Natural killer cell (primary cell): Measurements from ENCODE around the gene SIK3. TPM values are rescaled to one million over a fixed set of nuclear protein-coding genes. Genes with fewer than 3 reads are reported as not detected.

Experiments used
- ATAC-seq, 3 donors: fragments of 150-1000 bp in 2 of 3; fragments of 200-7000 bp in 1 of 3; cut with Tn5 transposase; 1 replicate in 1 of 3; 2 replicates in 2 of 3; pipeline ENCODE4 v1.10.0; 2021; ENCODE audit warnings: mild to moderate bottlenecking in 2 of 3, moderate library complexity in 2 of 3
- DNase-seq, 2 donors: peaks; one replicate each; pipeline versions ENCODE4 v3.0.0 to v3.0.0-alpha.2; 2013 to 2021; ENCODE audit warnings: mixed read lengths in 1 of 2
- H3K27ac ChIP-seq: one replicate; pipeline ENCODE4 v1.5.1; 2013; ENCODE audit warnings: mild to moderate bottlenecking, low read length
- H3K27me3 ChIP-seq: one replicate; pipeline ENCODE4 v1.6.1; 2013; ENCODE audit warnings: low read length; ENCODE audit not compliant: control insufficient read depth, insufficient read depth
- H3K36me3 ChIP-seq: one replicate; pipeline ENCODE4 v1.6.1; 2013; ENCODE audit warnings: low read length; ENCODE audit not compliant: control insufficient read depth, insufficient read depth
- H3K4me1 ChIP-seq: one replicate; pipeline ENCODE4 v1.6.1; 2013; ENCODE audit warnings: low read length; ENCODE audit not compliant: control insufficient read depth, insufficient read depth
- H3K4me3 ChIP-seq: one replicate; pipeline ENCODE4 v1.5.1; 2013; ENCODE audit warnings: low read length
- H3K9me3 ChIP-seq: one replicate; pipeline ENCODE4 v1.6.1; 2013; ENCODE audit warnings: low read length; ENCODE audit not compliant: control insufficient read depth, insufficient read depth
- H3K27ac Mint-ChIP-seq, 2 donors: one replicate each; pipeline ENCODE4 v1.8.0; 2022; ENCODE audit warnings: mild to moderate bottlenecking in 2 of 2, mixed read lengths in 2 of 2, moderate library complexity in 1 of 2
- H3K27me3 Mint-ChIP-seq, 2 donors: one replicate each; pipeline ENCODE4 v1.8.0; 2022; ENCODE audit warnings: low read depth in 2 of 2, mixed read lengths in 2 of 2
- H3K36me3 Mint-ChIP-seq: one replicate; pipeline ENCODE4 v1.8.0; 2022; ENCODE audit warnings: mixed read lengths
- H3K4me1 Mint-ChIP-seq, 2 donors: one replicate each; pipeline ENCODE4 v1.8.0; 2022; ENCODE audit warnings: mixed read lengths in 2 of 2
- H3K4me3 Mint-ChIP-seq: one replicate; pipeline ENCODE4 v1.8.0; 2022; ENCODE audit warnings: mild to moderate bottlenecking, moderate library complexity, mixed read lengths
- H3K9me3 Mint-ChIP-seq, 2 donors: one replicate each; pipeline ENCODE4 v1.8.0; 2022; ENCODE audit warnings: mixed read lengths in 2 of 2
- CTCF ChIP-seq: fragments of 200-600 bp; IDR thresholded peaks from one replicate; pipeline ENCODE4 v1.8.0; 2022; ENCODE audit warnings: antibody characterized with exemption
- WGBS: methylation state at CpG from one replicate; pipeline ENCODE4 v1.1.7; 2013; ENCODE audit warnings: missing lambda C conversion rate; ENCODE audit not compliant: insufficient coverage; 5-methylcytosine and 5-hydroxymethylcytosine counted together
- intact Hi-C: fragments of 100-400 bp; cut with micrococcal nuclease; formaldehyde crosslinking; loops from one replicate; pipeline ENCODE4 v1.14.2; 2022
- total RNA-seq, 4 donors: library from RNA; stranded (reverse); fragments of 120-200 nt in 1 of 4; gene quantifications; one replicate each; pipeline versions ENCODE4 v1.2.3 to v1.2.4, GENCODE V29; 2013 to 2022

Gene SIK3
- total RNA-seq, 3 donors from 2014 or later (not counting 1 experiment from before 2014, with no cell fraction given), result 71.6 to 120 (median 119) TPM

GRCh38 chr11:117016246-117016645 is 82.0 kb downstream of the SIK3 start:
- Mint-ChIP-seq H3K9me3 (no peaks in the 10 kb centered on the region), H3K4me1 (peaks cover 32 to 36% of the 10 kb centered on the region in 2 donors), H3K4me3 (no peak overlapping the region), H3K36me3 (no peaks in the 10 kb centered on the region), H3K27ac (no peak overlapping the region), H3K27me3 (no peaks in the 10 kb centered on the region)
- no peaks in the 10 kb centered on the region for H3K27me3 ChIP-seq
- H3K4me3 ChIP-seq, result no peak overlapping the region
- no peaks in the 10 kb centered on the region for H3K9me3 ChIP-seq
- ATAC-seq, result no peak
- H3K27ac ChIP-seq, result no peak overlapping the region
- DNase-seq, result no peak
- intact Hi-C loops, result no loop called here
- H3K4me1 ChIP-seq, result peaks cover 18% of the 10 kb centered on the region
- no peak for TF ChIP-seq CTCF
- no peaks in the 10 kb centered on the region for H3K36me3 ChIP-seq
- WGBS, result 100% methylated on average over 6 of the region's 6 CpGs

GRCh38 chr11:117011541-117011898 is 86.7 kb downstream of the SIK3 start:
- Histone ChIP-seq H3K36me3 (no peaks in the 10 kb centered on the region), H3K9me3 (no peaks in the 10 kb centered on the region), H3K27me3 (no peaks in the 10 kb centered on the region), H3K27ac (no peak overlapping the region), H3K4me1 (no peaks in the 10 kb centered on the region), H3K4me3 (no peak overlapping the region)
- no peak overlapping the region for H3K27ac Mint-ChIP-seq
- peaks cover 17 to 18% of the 10 kb centered on the region in 2 donors for H3K4me1 Mint-ChIP-seq
- 97% methylated on average over 3 of the region's 3 CpGs for WGBS
- no peaks in the 10 kb centered on the region for H3K9me3 Mint-ChIP-seq
- no peak for TF ChIP-seq CTCF
- intact Hi-C loops, result no loop called here
- H3K4me3 Mint-ChIP-seq, result no peak overlapping the region
- no peaks in the 10 kb centered on the region for H3K36me3 Mint-ChIP-seq
- no peaks in the 10 kb centered on the region for H3K27me3 Mint-ChIP-seq
- no peak for DNase-seq
- ATAC-seq, result no peak

- Mint-ChIP-seq H3K9me3 (no peaks in the 10 kb centered on the region), H3K27ac (peak overlapping the region in 1 of 2 donors; percentile 43), H3K4me1 (peaks cover 21 to 22% of the 10 kb centered on the region in 2 donors), H3K36me3 (no peaks in the 10 kb centered on the region), H3K27me3 (no peaks in the 10 kb centered on the region), H3K4me3 (no peak overlapping the region)
- ATAC-seq (no peak), DNase-seq (no peak)
- H3K27me3 ChIP-seq, result no peaks in the 10 kb centered on the region
- peaks cover 4% of the 10 kb centered on the region for H3K4me1 ChIP-seq
- H3K9me3 ChIP-seq, result no peaks in the 10 kb centered on the region
- TF ChIP-seq CTCF, result no peak
- intact Hi-C loops, result no loop called here
- no peak overlapping the region for H3K4me3 ChIP-seq
- no peak overlapping the region for H3K27ac ChIP-seq
- WGBS, result 87% methylated on average over 10 of the region's 14 CpGs
- no peaks in the 10 kb centered on the region for H3K36me3 ChIP-seq
Measured at GRCh38 chr11:117010808-117011540, 87.3 kb downstream of the SIK3 start.
